Sigmoid colon (tissue), 4 donors: Measurements from ENCODE around the gene KASH5.

Experiments
- CTCF ChIP-seq, 4 experiments: fragments of 450-650 bp in 3 of 4; fragments of 200-600 bp in 1 of 4; IDR thresholded peaks; one replicate each; pipeline ENCODE4 v1.5.1; 2016 to 2019; ENCODE audit warnings: antibody characterized with exemption in 4 of 4, mild to moderate bottlenecking in 3 of 4, moderate library complexity in 2 of 4
- POLR2A ChIP-seq, 2 donors: fragments of 450-650 bp; IDR thresholded peaks; one replicate each; pipeline ENCODE4 v1.6.1; 2016; ENCODE audit warnings: antibody characterized with exemption in 2 of 2, mild to moderate bottlenecking in 2 of 2, moderate library complexity in 2 of 2
- POLR2AphosphoS5 ChIP-seq, 4 donors: sonication (generic); formaldehyde crosslinking; IDR thresholded peaks; one replicate each; pipeline ENCODE4 v1.6.1; 2017; ENCODE audit warnings: antibody characterized with exemption in 4 of 4

GRCh38 chr19:49364083-49364737 is 23.8 kb upstream of the KASH5 start:
- no peak for TF ChIP-seq CTCF (IDR thresholded peaks at IDR 0.05)
- TF ChIP-seq POLR2AphosphoS5 (IDR thresholded peaks at IDR 0.05) = no peak
- no peak for TF ChIP-seq POLR2A (IDR thresholded peaks at IDR 0.05)
